Lower lobe of right lung (tissue), 2 donors: ENCODE data around the gene MYH16. TPM values are rescaled to one million over a fixed set of nuclear protein-coding genes. Genes with fewer than 3 reads are reported as not detected.

ENCODE experiments used
- ATAC-seq, 2 donors: fragments of 200-7000 bp; cut with Tn5 transposase; one replicate each; pipeline ENCODE4 v1.9.1; 2020 to 2022; ENCODE audit warnings: mild to moderate bottlenecking in 2 of 2, moderate library complexity in 2 of 2
- DNase-seq: peaks from one replicate; pipeline ENCODE4 v3.0.0-alpha.2; 2020
- H3K27ac ChIP-seq: fragments of 200-600 bp; one replicate; pipeline ENCODE4 v1.8.0; 2022
- H3K27me3 ChIP-seq: fragments of 200-600 bp; one replicate; pipeline ENCODE4 v1.8.0; 2022; ENCODE audit warnings: low read depth
- H3K36me3 ChIP-seq: fragments of 200-600 bp; one replicate; pipeline ENCODE4 v1.8.0; 2022; ENCODE audit warnings: mild to moderate bottlenecking
- H3K4me1 ChIP-seq: fragments of 200-600 bp; one replicate; pipeline ENCODE4 v1.8.0; 2022
- H3K4me3 ChIP-seq: fragments of 200-600 bp; one replicate; pipeline ENCODE4 v1.8.0; 2022; ENCODE audit warnings: mild to moderate bottlenecking
- H3K9me3 ChIP-seq: fragments of 200-600 bp; one replicate; pipeline ENCODE4 v1.8.0; 2022
- intact Hi-C: fragments of 100-400 bp; cut with DNase I; formaldehyde crosslinking; loops from one replicate; pipeline ENCODE4 v1.11.0; 2022
- total RNA-seq: library from RNA; stranded (reverse); fragmentation: NEBNext Ultra II Directional; extraction: Animal tissue kit (Norgen Biotek cat#: 25700); gene quantifications from one replicate; pipeline ENCODE4 v1.2.1, GENCODE V29; 2021
- TF ChIP-seq, protein P1 (sequence below): fragments of 200-600 bp; IDR thresholded peaks from one replicate; pipeline ENCODE4 v1.8.0; 2022; ENCODE audit warnings: antibody characterized with exemption, mild to moderate bottlenecking
- donor health status: DM: no; HTN: yes; CAD: no; lungs with severe emphysema.

The MYH16 gene
- total RNA-seq, 1 donor from 2014 or later = not detected

DNA sequence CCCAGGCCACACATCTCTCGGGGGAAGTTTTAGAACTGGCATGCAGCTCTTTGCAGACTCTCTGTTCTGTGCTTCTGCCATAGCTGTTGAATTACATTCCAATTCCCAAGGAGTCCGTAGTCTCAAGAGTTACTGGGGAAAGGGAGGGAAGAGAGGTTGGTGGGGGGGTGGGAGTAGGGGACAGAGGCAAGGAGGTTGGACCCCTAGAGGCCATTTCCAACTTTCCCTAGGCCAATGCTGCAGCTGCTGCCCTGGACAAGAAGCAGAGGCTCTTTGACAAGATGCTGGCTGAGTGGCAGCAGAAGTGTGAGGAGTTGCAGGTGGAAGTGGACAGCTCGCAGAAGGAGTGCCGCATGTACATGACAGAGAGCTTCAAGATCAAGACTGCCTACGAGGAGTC is 23.8 kb downstream of the MYH16 start:
- DNase-seq = no peak

GRCh38 chr7:99301496-99301895 is 28.9 kb downstream of the MYH16 start:
- H3K4me3 ChIP-seq = no peak overlapping the region
- TF ChIP-seq, protein P1, sequence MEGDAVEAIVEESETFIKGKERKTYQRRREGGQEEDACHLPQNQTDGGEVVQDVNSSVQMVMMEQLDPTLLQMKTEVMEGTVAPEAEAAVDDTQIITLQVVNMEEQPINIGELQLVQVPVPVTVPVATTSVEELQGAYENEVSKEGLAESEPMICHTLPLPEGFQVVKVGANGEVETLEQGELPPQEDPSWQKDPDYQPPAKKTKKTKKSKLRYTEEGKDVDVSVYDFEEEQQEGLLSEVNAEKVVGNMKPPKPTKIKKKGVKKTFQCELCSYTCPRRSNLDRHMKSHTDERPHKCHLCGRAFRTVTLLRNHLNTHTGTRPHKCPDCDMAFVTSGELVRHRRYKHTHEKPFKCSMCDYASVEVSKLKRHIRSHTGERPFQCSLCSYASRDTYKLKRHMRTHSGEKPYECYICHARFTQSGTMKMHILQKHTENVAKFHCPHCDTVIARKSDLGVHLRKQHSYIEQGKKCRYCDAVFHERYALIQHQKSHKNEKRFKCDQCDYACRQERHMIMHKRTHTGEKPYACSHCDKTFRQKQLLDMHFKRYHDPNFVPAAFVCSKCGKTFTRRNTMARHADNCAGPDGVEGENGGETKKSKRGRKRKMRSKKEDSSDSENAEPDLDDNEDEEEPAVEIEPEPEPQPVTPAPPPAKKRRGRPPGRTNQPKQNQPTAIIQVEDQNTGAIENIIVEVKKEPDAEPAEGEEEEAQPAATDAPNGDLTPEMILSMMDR = no peak
- H3K4me1 ChIP-seq = no peaks in the 10 kb centered on the region
- ATAC-seq (no peak), DNase-seq (no peak)
- H3K27ac ChIP-seq = no peak overlapping the region
- no peaks in the 10 kb centered on the region for H3K36me3 ChIP-seq
- H3K27me3 ChIP-seq = no peaks in the 10 kb centered on the region
- no peaks in the 10 kb centered on the region for H3K9me3 ChIP-seq
- intact Hi-C loops = no loop called here

More for the DNA sequence above, 23.8 kb downstream of the MYH16 start:
- no peaks in the 10 kb centered on the region for H3K9me3 ChIP-seq
- TF ChIP-seq, protein P1 = no peak
- no peak overlapping the region for H3K27ac ChIP-seq
- H3K36me3 ChIP-seq = no peaks in the 10 kb centered on the region
- no peak overlapping the region for H3K4me3 ChIP-seq
- intact Hi-C loops = no loop called here
- H3K4me1 ChIP-seq = no peaks in the 10 kb centered on the region
- H3K27me3 ChIP-seq = no peaks in the 10 kb centered on the region
- ATAC-seq = no peak

DNA sequence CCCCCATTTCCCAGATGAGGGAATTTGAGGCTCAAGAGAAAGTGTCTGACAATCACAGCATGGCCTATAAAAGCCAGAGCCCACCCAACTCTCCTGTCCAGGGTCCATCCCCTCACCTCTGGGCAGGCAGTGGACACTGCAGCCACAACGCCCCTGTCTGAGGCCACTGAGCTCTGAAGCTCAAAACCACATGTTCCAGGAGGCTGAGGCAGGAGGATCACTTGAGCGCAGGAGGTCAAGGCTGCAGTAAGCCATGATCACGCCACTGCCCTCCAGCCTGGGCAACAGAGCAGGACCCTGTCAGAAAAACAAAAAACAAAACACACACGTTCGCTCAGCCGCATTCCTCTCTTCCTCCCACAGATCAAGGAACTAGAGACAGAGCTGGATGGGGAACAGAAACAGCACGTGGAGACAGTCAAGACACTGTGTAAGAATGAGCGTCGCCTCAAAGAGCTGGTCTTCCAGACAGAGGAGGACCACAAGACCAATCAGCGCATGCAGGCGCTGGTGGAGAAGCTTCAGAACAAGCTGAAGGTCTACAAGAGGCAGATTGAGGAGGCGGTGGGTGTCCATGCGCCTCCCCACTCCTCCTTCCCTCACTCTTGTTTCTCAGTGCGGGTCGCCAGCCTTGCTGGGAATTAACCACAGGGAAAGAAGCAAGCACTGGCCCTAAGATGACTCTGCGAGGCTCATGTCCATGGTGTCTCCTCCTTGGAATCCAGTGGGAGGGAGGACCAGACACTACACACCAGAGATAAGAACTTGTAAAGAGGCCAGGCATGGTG is 33.0 kb downstream of the MYH16 start:
- ATAC-seq = no peak
- TF ChIP-seq, protein P1 = no peak
- H3K27ac ChIP-seq = no peak overlapping the region
- H3K9me3 ChIP-seq = no peaks in the 10 kb centered on the region
- H3K36me3 ChIP-seq = no peaks in the 10 kb centered on the region
- H3K4me3 ChIP-seq = no peak overlapping the region
- intact Hi-C loops = no loop called here
- no peaks in the 10 kb centered on the region for H3K4me1 ChIP-seq
- DNase-seq = no peak
- H3K27me3 ChIP-seq = no peaks in the 10 kb centered on the region

DNA sequence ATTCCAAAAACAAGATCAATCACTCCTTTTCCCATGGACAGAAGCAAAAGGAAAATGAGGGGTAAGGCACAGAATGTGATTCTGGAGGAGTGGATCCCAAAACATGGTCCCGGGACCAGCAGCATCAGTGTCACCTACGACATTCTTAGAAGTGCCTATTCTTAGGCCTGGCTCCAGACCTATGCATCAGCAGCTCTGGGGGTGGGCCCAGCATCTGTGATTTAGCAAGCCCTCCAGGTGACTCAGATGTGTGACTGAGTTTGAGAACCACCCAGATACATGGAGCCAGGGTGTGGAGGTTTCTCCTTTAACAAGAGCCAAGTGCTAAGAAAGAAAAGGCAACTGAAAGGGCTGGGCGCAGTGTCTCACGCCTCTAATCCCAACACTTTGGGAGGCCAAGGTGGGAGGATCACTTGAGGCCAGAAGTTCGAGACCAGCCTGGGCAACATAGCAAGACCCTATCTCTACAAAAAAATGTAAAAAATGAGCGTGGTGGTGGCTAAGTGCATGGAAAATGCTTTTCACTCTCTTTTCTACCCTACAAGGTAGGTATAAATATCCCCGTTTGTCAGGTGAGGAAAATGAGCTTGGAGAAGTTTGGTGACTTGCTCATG is 35.9 kb downstream of the MYH16 start:
- H3K4me3 ChIP-seq = no peak overlapping the region
- ATAC-seq (no peak), DNase-seq (no peak)
- peaks cover 10% of the 10 kb centered on the region for H3K4me1 ChIP-seq
- no peaks in the 10 kb centered on the region for H3K36me3 ChIP-seq
- TF ChIP-seq, protein P1 = no peak
- H3K9me3 ChIP-seq = no peaks in the 10 kb centered on the region
- H3K27ac ChIP-seq = no peak overlapping the region
- intact Hi-C loops = no loop called here
- H3K27me3 ChIP-seq = no peaks in the 10 kb centered on the region

- H3K9me3 ChIP-seq = no peaks in the 10 kb centered on the region
- H3K27ac ChIP-seq = no peak overlapping the region
- H3K27me3 ChIP-seq = no peaks in the 10 kb centered on the region
- ATAC-seq (no peak), DNase-seq (no peak)
- H3K4me3 ChIP-seq = no peak overlapping the region
- peaks cover 10% of the 10 kb centered on the region for H3K4me1 ChIP-seq
- no peaks in the 10 kb centered on the region for H3K36me3 ChIP-seq
- intact Hi-C loops = no loop called here
- TF ChIP-seq, protein P1 = no peak
These were observed 36.5 kb downstream of the MYH16 start for GRCh38 chr7:99309111-99309510.
